ENCODE measurements around the gene LY9. TPM values are rescaled to one million over a fixed set of nuclear protein-coding genes. Genes with fewer than 3 reads are reported as not detected.

The LY9 gene
- total RNA-seq, 1 donor from 2014 or later, result not detected

GRCh38 chr1:160835751-160836150 is 39.8 kb downstream of the LY9 start:
- no peaks in the 10 kb centered on the region for H3K27me3 Mint-ChIP-seq
- H3K36me3 Mint-ChIP-seq (ENCODE audit: insufficient read depth), result no peaks in the 10 kb centered on the region
- H3K9me3 Mint-ChIP-seq (ENCODE audit: low read depth), result no peaks in the 10 kb centered on the region
- TF ChIP-seq CTCF (IDR thresholded peaks at IDR 0.05; ENCODE audit: unreplicated experiment), result no peak
- DNase-seq (ENCODE audit: low spot score, unreplicated experiment), result no peak
- H3K27ac Mint-ChIP-seq, result no peak overlapping the region
- no peak overlapping the region for H3K4me3 Mint-ChIP-seq (ENCODE audit: low read depth)
- peaks cover 3% of the 10 kb centered on the region for H3K4me1 Mint-ChIP-seq (ENCODE audit: low read depth)

DNA sequence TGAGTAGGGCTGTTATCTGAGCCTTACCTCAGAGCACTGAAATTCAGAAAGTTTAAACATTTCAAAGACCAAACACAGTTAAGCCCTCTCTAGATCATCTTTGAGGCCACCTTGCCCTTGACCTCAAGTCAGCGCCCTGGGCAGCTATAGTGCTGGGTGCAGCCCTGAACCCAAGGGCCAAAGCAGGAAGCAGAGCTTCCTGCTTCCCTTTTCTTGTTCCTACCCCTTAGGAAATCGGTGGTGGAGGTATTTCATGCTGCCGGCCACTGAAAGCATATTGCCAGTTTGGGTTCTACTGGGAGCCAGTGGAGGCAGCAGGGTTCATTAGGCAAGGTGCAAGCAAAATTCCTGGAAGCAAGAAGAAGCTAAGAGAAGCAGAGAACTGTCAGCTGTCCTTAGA is 40.6 kb downstream of the LY9 start:
- no peak for TF ChIP-seq CTCF (IDR thresholded peaks at IDR 0.05; ENCODE audit: unreplicated experiment)
- H3K4me1 Mint-ChIP-seq (ENCODE audit: low read depth), result peaks cover 3% of the 10 kb centered on the region
- H3K27me3 Mint-ChIP-seq, result no peaks in the 10 kb centered on the region
- H3K9me3 Mint-ChIP-seq (ENCODE audit: low read depth), result no peaks in the 10 kb centered on the region
- no peak for DNase-seq (ENCODE audit: low spot score, unreplicated experiment)
- H3K4me3 Mint-ChIP-seq (ENCODE audit: low read depth), result no peak overlapping the region
- H3K36me3 Mint-ChIP-seq (ENCODE audit: insufficient read depth), result no peaks in the 10 kb centered on the region
- H3K27ac Mint-ChIP-seq, result no peak overlapping the region

GRCh38 chr1:160836981-160837557 is 41.1 kb downstream of the LY9 start:
- no peaks in the 10 kb centered on the region for H3K9me3 Mint-ChIP-seq (ENCODE audit: low read depth)
- DNase-seq (ENCODE audit: low spot score, unreplicated experiment), result no peak
- no peaks in the 10 kb centered on the region for H3K36me3 Mint-ChIP-seq (ENCODE audit: insufficient read depth)
- no peak for TF ChIP-seq CTCF (IDR thresholded peaks at IDR 0.05; ENCODE audit: unreplicated experiment)
- H3K27me3 Mint-ChIP-seq, result no peaks in the 10 kb centered on the region
- H3K27ac Mint-ChIP-seq, result no peak overlapping the region
- H3K4me3 Mint-ChIP-seq (ENCODE audit: low read depth), result no peak overlapping the region
- peaks cover 3% of the 10 kb centered on the region for H3K4me1 Mint-ChIP-seq (ENCODE audit: low read depth)

GRCh38 chr1:160837558-160838205 is 41.7 kb downstream of the LY9 start:
- peaks cover 3% of the 10 kb centered on the region for H3K4me1 Mint-ChIP-seq (ENCODE audit: low read depth)
- no peaks in the 10 kb centered on the region for H3K27me3 Mint-ChIP-seq
- no peak for DNase-seq (ENCODE audit: low spot score, unreplicated experiment)
- TF ChIP-seq CTCF (IDR thresholded peaks at IDR 0.05; ENCODE audit: unreplicated experiment), result no peak
- H3K4me3 Mint-ChIP-seq (ENCODE audit: low read depth), result no peak overlapping the region
- no peaks in the 10 kb centered on the region for H3K9me3 Mint-ChIP-seq (ENCODE audit: low read depth)
- no peak overlapping the region for H3K27ac Mint-ChIP-seq
- no peaks in the 10 kb centered on the region for H3K36me3 Mint-ChIP-seq (ENCODE audit: insufficient read depth)

DNA sequence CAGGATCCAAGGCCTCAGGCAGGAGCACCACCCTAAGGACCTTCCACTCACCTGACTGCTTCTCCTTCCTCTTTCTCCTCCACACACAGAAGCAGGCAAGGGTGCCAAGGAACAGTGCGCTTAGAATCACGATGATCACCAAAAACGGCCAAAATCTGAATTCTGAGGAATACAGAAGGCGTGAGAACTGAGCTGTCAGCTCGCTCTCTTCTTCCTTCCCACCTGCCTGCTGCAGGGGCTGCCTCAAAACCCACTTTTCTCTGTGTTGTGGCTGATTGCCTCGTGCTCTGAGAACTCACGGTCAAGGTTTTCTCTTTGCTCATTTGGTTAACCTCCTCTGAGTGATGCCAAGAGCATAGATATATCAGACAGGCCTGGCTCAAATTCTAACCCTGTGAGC is 42.9 kb downstream of the LY9 start:
- H3K4me3 Mint-ChIP-seq (ENCODE audit: low read depth), result no peak overlapping the region
- peaks cover 3% of the 10 kb centered on the region for H3K4me1 Mint-ChIP-seq (ENCODE audit: low read depth)
- no peak for DNase-seq (ENCODE audit: low spot score, unreplicated experiment)
- TF ChIP-seq CTCF (IDR thresholded peaks at IDR 0.05; ENCODE audit: unreplicated experiment), result no peak
- H3K36me3 Mint-ChIP-seq (ENCODE audit: insufficient read depth), result no peaks in the 10 kb centered on the region
- H3K9me3 Mint-ChIP-seq (ENCODE audit: low read depth), result no peaks in the 10 kb centered on the region
- H3K27ac Mint-ChIP-seq, result no peak overlapping the region
- no peaks in the 10 kb centered on the region for H3K27me3 Mint-ChIP-seq
